ENCODE data around the gene THRAP3. TPM values are rescaled to one million over a fixed set of nuclear protein-coding genes. Genes with fewer than 3 reads are reported as not detected.

The THRAP3 gene
- polyA plus RNA-seq, 1 of the 3 experiments (the other 2 are of a cell fraction): 33.7 TPM

DNA sequence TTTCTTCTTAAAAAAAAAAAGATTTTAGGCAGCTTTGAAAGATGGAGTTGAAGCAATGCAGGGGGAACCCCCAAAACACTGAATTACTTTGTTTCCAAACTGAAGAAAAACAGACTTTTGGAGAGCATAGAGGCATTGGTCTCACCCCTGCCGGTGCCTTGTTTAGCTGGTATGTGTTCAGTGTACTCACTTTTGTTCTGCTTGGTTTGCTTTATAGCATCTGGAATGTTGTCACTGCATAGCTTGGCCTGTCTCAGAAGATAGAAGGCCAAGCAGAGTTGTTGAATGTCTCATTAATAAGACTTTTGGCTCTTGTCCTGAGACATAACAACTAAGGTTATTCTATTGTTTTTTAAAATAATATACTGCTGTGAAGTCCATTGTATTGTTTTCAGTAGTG lies 6.9 kb downstream of the THRAP3 start:
- no peak overlapping the region for H3K4me2 ChIP-seq
- peaks cover 0 to 8% of the 10 kb centered on the region in 2 experiments; a peak in 1 of 4 replicates for H3K4me1 ChIP-seq (ENCODE audit: control insufficient read depth in 1 of 2, insufficient read depth in 2 of 2, low read depth in 1 of 2, low read length in 1 of 2)
- no peak overlapping the region for H3K9ac ChIP-seq
- H3K9me3 ChIP-seq: no peaks in the 10 kb centered on the region
- H3K4me3 ChIP-seq (ENCODE audit: low read depth in 2 of 2, low read length in 1 of 2): no peak overlapping the region
- H3K79me2 ChIP-seq (ENCODE audit: insufficient read depth): peaks cover 100% of the 10 kb centered on the region
- H3K27me3 ChIP-seq (ENCODE audit: insufficient read depth): no peaks in the 10 kb centered on the region
- 45% methylated on average over 1 of the region's 1 CpG for WGBS (ENCODE audit: low lambda C conversion rate)
- H3K9me2 ChIP-seq: no peaks in the 10 kb centered on the region
- H4K20me1 ChIP-seq (ENCODE audit: insufficient read depth): peaks cover 100% of the 10 kb centered on the region
- H3K27ac ChIP-seq (ENCODE audit: low read depth in 2 of 2, low read length in 1 of 2): no peak overlapping the region
- no peak for DNase-seq
- H3F3A ChIP-seq (replicated peaks; ENCODE audit: insufficient read depth): peaks cover 34% of the 10 kb centered on the region
- peaks cover 17 to 79% of the 10 kb centered on the region in 2 experiments for H3K36me3 ChIP-seq (replicated peaks in 1 of 2; ENCODE audit: control insufficient read depth in 1 of 2, insufficient read depth in 2 of 2, low read length in 1 of 2)
- no peak for TF ChIP-seq FOXJ3 (CRISPR knock-in tag; IDR thresholded peaks at IDR 0.05)
- TF ChIP-seq GABPA (IDR thresholded peaks at IDR 0.05; ENCODE audit: low read depth): no peak
- no peak for TF ChIP-seq CHD2 (IDR thresholded peaks at IDR 0.05; ENCODE audit: low read length, partially characterized antibody)
- no peak for TF ChIP-seq RAD21 (IDR thresholded peaks at IDR 0.05; ENCODE audit: low read length)
- no peak for TF ChIP-seq EP300 (IDR thresholded peaks at IDR 0.05; ENCODE audit: borderline replicate concordance in 1 of 2, low read depth in 1 of 2, low read length in 1 of 2)
- TF ChIP-seq GATA2 (CRISPR knock-in tag; IDR thresholded peaks at IDR 0.05): no peak
- TF ChIP-seq MXI1 (IDR thresholded peaks at IDR 0.05; ENCODE audit: low read depth, low read length): no peak
- TF ChIP-seq, protein P1, sequence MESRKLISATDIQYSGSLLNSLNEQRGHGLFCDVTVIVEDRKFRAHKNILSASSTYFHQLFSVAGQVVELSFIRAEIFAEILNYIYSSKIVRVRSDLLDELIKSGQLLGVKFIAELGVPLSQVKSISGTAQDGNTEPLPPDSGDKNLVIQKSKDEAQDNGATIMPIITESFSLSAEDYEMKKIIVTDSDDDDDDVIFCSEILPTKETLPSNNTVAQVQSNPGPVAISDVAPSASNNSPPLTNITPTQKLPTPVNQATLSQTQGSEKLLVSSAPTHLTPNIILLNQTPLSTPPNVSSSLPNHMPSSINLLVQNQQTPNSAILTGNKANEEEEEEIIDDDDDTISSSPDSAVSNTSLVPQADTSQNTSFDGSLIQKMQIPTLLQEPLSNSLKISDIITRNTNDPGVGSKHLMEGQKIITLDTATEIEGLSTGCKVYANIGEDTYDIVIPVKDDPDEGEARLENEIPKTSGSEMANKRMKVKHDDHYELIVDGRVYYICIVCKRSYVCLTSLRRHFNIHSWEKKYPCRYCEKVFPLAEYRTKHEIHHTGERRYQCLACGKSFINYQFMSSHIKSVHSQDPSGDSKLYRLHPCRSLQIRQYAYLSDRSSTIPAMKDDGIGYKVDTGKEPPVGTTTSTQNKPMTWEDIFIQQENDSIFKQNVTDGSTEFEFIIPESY (IDR thresholded peaks at IDR 0.05; ENCODE audit: borderline replicate concordance, low read depth): no peak
- TF ChIP-seq FOSL2 (IDR thresholded peaks at IDR 0.05; ENCODE audit: borderline replicate concordance, low read depth): no peak
- TF ChIP-seq, protein P2, sequence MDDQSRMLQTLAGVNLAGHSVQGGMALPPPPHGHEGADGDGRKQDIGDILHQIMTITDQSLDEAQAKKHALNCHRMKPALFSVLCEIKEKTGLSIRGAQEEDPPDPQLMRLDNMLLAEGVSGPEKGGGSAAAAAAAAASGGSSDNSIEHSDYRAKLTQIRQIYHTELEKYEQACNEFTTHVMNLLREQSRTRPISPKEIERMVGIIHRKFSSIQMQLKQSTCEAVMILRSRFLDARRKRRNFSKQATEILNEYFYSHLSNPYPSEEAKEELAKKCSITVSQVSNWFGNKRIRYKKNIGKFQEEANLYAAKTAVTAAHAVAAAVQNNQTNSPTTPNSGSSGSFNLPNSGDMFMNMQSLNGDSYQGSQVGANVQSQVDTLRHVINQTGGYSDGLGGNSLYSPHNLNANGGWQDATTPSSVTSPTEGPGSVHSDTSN (IDR thresholded peaks at IDR 0.05): no peak
- TF ChIP-seq ELF1 (IDR thresholded peaks at IDR 0.05): no peak
- no peak for TF ChIP-seq RXRA (IDR thresholded peaks at IDR 0.05; ENCODE audit: borderline replicate concordance, low read depth)
- TF ChIP-seq, protein P3, sequence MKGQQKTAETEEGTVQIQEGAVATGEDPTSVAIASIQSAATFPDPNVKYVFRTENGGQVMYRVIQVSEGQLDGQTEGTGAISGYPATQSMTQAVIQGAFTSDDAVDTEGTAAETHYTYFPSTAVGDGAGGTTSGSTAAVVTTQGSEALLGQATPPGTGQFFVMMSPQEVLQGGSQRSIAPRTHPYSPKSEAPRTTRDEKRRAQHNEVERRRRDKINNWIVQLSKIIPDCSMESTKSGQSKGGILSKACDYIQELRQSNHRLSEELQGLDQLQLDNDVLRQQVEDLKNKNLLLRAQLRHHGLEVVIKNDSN (IDR thresholded peaks at IDR 0.05; ENCODE audit: borderline replicate concordance, low read depth): no peak
- no peak for TF ChIP-seq SMC3 (IDR thresholded peaks at IDR 0.05; ENCODE audit: low read depth, low read length)
- CTCF ChIA-PET: interaction anchor here (1.6 kb wide), 1 partner anchor 54 kb away, joined by 4 read pairs; no protein-coding TSS in a partner anchor
- POLR2A ChIA-PET: no interaction called here
- H2AFZ ChIP-seq (ENCODE audit: low read depth): no peak overlapping the region
